Left ventricle myocardium superior (tissue), 1 donor: Measurements from ENCODE around the gene NLGN4X. TPM values are rescaled to one million over a fixed set of nuclear protein-coding genes. Genes with fewer than 3 reads are reported as not detected.

Experiments used
- ATAC-seq: fragments of 200-7000 bp; cut with Tn5 transposase; one replicate; pipeline ENCODE4 v1.9.1; 2020; ENCODE audit warnings: mild to moderate bottlenecking, moderate library complexity
- DNase-seq: peaks from one replicate; pipeline ENCODE4 v3.0.0-alpha.2; 2020
- intact Hi-C: fragments of 100-400 bp; cut with micrococcal nuclease; formaldehyde crosslinking; loops from one replicate; pipeline ENCODE4 v1.11.0; 2022
- total RNA-seq: library from RNA; stranded (reverse); fragmentation: NEBNext Ultra II Directional; extraction: Animal tissue kit (Norgen Biotek cat#: 25700); gene quantifications from one replicate; pipeline ENCODE4 v1.2.1, GENCODE V29; 2021
- donor health status: DM: no; HTN: yes; CAD: no; lungs with severe emphysema.

NLGN4X gene
- total RNA-seq, 1 donor from 2014 or later, result 3.1 TPM

- DNase-seq (no peak), ATAC-seq (no peak)
- intact Hi-C loops, result no loop called here
Measured at GRCh38 chrX:6024204-6024603, 204.5 kb downstream of the NLGN4X start.

GRCh38 chrX:6021316-6022091 is 207.2 kb downstream of the NLGN4X start:
- intact Hi-C loops, result no loop called here
- no peak for DNase-seq
- ATAC-seq, result no peak

- intact Hi-C loops, result no loop called here
- DNase-seq, result no peak
- ATAC-seq, result no peak
Measured at GRCh38 chrX:6019076-6019475, 209.6 kb downstream of the NLGN4X start.

- no peak for DNase-seq
- no peak for ATAC-seq
- intact Hi-C loops, result no loop called here
Measured at GRCh38 chrX:6015423-6015822, 213.2 kb downstream of the NLGN4X start.

GRCh38 chrX:6012357-6012756 is 216.3 kb downstream of the NLGN4X start:
- DNase-seq, result no peak
- ATAC-seq, result no peak
- intact Hi-C loops, result no loop called here

- intact Hi-C loops, result no loop called here
- ATAC-seq (no peak), DNase-seq (no peak)
Measured at GRCh38 chrX:6005856-6006255, 222.8 kb downstream of the NLGN4X start.

GRCh38 chrX:6004529-6004928 is 224.1 kb downstream of the NLGN4X start:
- peak; percentile 68 for ATAC-seq
- intact Hi-C loops, result no loop called here
- DNase-seq, result no peak

GRCh38 chrX:6002056-6002455 is 226.6 kb downstream of the NLGN4X start:
- DNase-seq (no peak), ATAC-seq (peak; percentile 92)
- intact Hi-C loops, result no loop called here

GRCh38 chrX:5998901-5999300 is 229.8 kb downstream of the NLGN4X start:
- ATAC-seq (no peak), DNase-seq (no peak)
- intact Hi-C loops, result no loop called here

- intact Hi-C loops, result no loop called here
- DNase-seq (no peak), ATAC-seq (no peak)
Measured at GRCh38 chrX:5998456-5998855, 230.2 kb downstream of the NLGN4X start.

GRCh38 chrX:5991393-5991792 is 237.3 kb downstream of the NLGN4X start:
- DNase-seq (no peak), ATAC-seq (no peak)
- intact Hi-C loops, result no loop called here

GRCh38 chrX:5979338-5979737 is 249.3 kb downstream of the NLGN4X start:
- DNase-seq (no peak), ATAC-seq (no peak)
- intact Hi-C loops, result no loop called here

- intact Hi-C loops, result no loop called here
- ATAC-seq (no peak), DNase-seq (no peak)
Measured at GRCh38 chrX:5976332-5976731, 252.3 kb downstream of the NLGN4X start.

- DNase-seq, result no peak
- intact Hi-C loops, result no loop called here
- ATAC-seq, result no peak
Measured at GRCh38 chrX:5971300-5971699, 257.4 kb downstream of the NLGN4X start.

- intact Hi-C loops, result no loop called here
Measured at GRCh38 chrX:5965406-5965805, 263.3 kb downstream of the NLGN4X start.

GRCh38 chrX:5959286-5959685 is 269.4 kb downstream of the NLGN4X start:
- intact Hi-C loops, result no loop called here
- ATAC-seq (no peak), DNase-seq (no peak)

More at GRCh38 chrX:5965406-5965805, 263.3 kb downstream of the NLGN4X start:
- ATAC-seq, result no peak
- DNase-seq, result no peak

- DNase-seq, result no peak
- ATAC-seq, result no peak
- intact Hi-C loops, result no loop called here
Measured at GRCh38 chrX:5958523-5958922, 270.1 kb downstream of the NLGN4X start.

GRCh38 chrX:5957506-5957905 is 271.2 kb downstream of the NLGN4X start:
- ATAC-seq, result peak; percentile 59
- no peak for DNase-seq
- intact Hi-C loops, result no loop called here

- ATAC-seq (peak; percentile 88), DNase-seq (no peak)
- intact Hi-C loops, result no loop called here
Measured at GRCh38 chrX:5936438-5936837, 292.2 kb downstream of the NLGN4X start.

- ATAC-seq (no peak), DNase-seq (no peak)
- intact Hi-C loops, result no loop called here
Measured at GRCh38 chrX:5928224-5928623, 300.4 kb downstream of the NLGN4X start.

- no peak for DNase-seq
- no peak for ATAC-seq
- intact Hi-C loops, result no loop called here
Measured at GRCh38 chrX:5916945-5917344, 311.7 kb downstream of the NLGN4X start.
